Endothelial cell (in vitro differentiated cells): ENCODE data around the gene FCRL6. TPM values are rescaled to one million over a fixed set of nuclear protein-coding genes. Genes with fewer than 3 reads are reported as not detected.

Experiments used
- DNase-seq: peaks from one replicate; pipeline ENCODE4 v3.0.0; 2021; ENCODE audit warnings: low spot score
- H3K27ac Mint-ChIP-seq: one replicate; pipeline ENCODE4 v1.8.0; 2021; ENCODE audit warnings: mixed read lengths, inconsistent platforms; ENCODE audit not compliant: unreplicated experiment
- H3K27me3 Mint-ChIP-seq: one replicate; pipeline ENCODE4 v1.8.0; 2021; ENCODE audit warnings: mild to moderate bottlenecking, moderate library complexity, mixed read lengths, inconsistent platforms; ENCODE audit not compliant: unreplicated experiment
- H3K36me3 Mint-ChIP-seq: one replicate; pipeline ENCODE4 v1.8.0; 2021; ENCODE audit warnings: mild to moderate bottlenecking, low read depth, mixed read lengths, inconsistent platforms; ENCODE audit not compliant: unreplicated experiment
- H3K4me1 Mint-ChIP-seq: one replicate; pipeline ENCODE4 v1.8.0; 2021; ENCODE audit warnings: mild to moderate bottlenecking, mixed read lengths, inconsistent platforms; ENCODE audit not compliant: unreplicated experiment
- H3K4me3 Mint-ChIP-seq: one replicate; pipeline ENCODE4 v1.8.0; 2021; ENCODE audit warnings: mild to moderate bottlenecking, mixed read lengths, inconsistent platforms; ENCODE audit not compliant: unreplicated experiment
- H3K9me3 Mint-ChIP-seq: one replicate; pipeline ENCODE4 v1.8.0; 2021; ENCODE audit warnings: mixed read lengths, inconsistent platforms; ENCODE audit not compliant: unreplicated experiment
- CTCF ChIP-seq: fragments of 200-600 bp; sonication (generic); IDR thresholded peaks from one replicate; pipeline ENCODE4 v1.5.0; 2021; ENCODE audit warnings: antibody characterized with exemption; ENCODE audit not compliant: unreplicated experiment
- total RNA-seq: library from RNA; stranded (reverse); fragmentation: NEBNext Ultra II Directional; extraction: Animal tissue kit (Norgen Biotek cat#: 25700); gene quantifications from one replicate; pipeline ENCODE4 v1.2.1, GENCODE V29; 2021; ENCODE audit not compliant: unreplicated experiment

FCRL6 gene
- total RNA-seq, 1 donor from 2014 or later, result not detected

DNA sequence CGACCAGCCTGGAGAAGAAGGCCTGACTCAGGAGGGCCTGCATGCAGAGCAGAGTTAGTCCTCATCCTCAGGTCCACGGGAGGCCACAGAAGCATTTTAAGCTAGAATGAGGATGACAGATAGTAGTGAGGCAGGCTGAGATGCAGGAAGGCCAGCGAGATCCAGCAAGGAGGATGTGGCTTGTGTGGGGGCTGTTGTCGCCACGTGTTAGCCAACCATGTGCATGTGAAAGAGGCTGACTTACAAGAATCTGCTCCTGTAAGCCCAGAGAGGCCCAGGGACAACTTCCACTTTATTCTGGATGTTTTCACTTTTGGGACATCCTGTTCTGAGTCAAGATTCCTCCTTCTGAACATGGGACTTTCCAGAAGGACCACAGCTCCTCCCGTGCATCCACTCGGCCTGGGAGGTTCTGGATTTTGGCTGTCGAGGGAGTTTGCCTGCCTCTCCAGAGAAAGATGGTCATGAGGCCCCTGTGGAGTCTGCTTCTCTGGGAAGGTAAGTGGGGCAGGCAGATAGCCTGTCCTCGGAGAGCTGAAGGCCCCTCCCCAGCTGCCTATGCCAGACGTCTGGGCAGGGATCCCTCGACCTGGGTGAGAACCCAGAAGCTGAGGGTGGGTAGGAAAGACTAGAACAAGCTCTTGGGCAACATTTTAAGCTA is 24.4 kb downstream of the FCRL6 start, which contains the start of gene SLAMF8:
Gene SLAMF8 (plus strand): TSS at position 433 of the 661 bp plus-strand sequence. CDS start 26 bp downstream, at position 459.
- Mint-ChIP-seq H3K27me3 (peaks cover 16% of the 10 kb centered on the region), H3K36me3 (no peaks in the 10 kb centered on the region), H3K4me1 (peaks cover 6% of the 10 kb centered on the region), H3K9me3 (no peaks in the 10 kb centered on the region), H3K27ac (peak within 1 kb of the TSS; percentile 21), H3K4me3 (no peak within 1 kb of the TSS)
- TF ChIP-seq CTCF, result no peak
- no peak for DNase-seq

DNA sequence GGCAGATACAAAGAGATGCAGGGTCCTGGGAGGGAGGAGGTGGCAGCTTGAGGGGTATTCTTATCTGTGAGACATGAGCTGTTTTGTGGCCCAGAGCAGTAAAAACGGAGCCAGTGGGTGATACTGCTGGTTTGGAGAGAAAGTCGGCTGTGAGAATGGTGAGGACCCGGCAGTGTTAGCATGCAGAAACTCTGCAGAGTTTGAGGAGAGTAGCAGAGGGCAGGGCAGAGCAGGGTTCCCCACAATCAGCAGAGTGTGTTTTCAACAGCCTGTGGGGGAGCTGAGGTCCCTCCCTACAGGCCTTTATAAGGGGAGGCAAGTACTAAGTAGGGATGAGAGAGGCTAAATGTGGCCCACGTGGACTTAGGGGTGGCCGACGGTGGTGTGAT is 24.9 kb downstream of the FCRL6 start:
- Mint-ChIP-seq H3K4me1 (peaks cover 6% of the 10 kb centered on the region), H3K27ac (no peak overlapping the region), H3K27me3 (peaks cover 15% of the 10 kb centered on the region)

GRCh38 chr1:159827549-159827948 is 25.4 kb downstream of the FCRL6 start:
- no peaks in the 10 kb centered on the region for H3K36me3 Mint-ChIP-seq
- H3K4me1 Mint-ChIP-seq, result peaks cover 6% of the 10 kb centered on the region
- H3K27ac Mint-ChIP-seq, result no peak overlapping the region
- H3K4me3 Mint-ChIP-seq, result no peak overlapping the region
- TF ChIP-seq CTCF, result no peak
- peaks cover 13% of the 10 kb centered on the region for H3K27me3 Mint-ChIP-seq
- DNase-seq, result no peak
- H3K9me3 Mint-ChIP-seq, result no peaks in the 10 kb centered on the region

More for the DNA sequence above, 24.9 kb downstream of the FCRL6 start:
- no peak for TF ChIP-seq CTCF
- H3K36me3 Mint-ChIP-seq, result no peaks in the 10 kb centered on the region
- no peaks in the 10 kb centered on the region for H3K9me3 Mint-ChIP-seq
- H3K4me3 Mint-ChIP-seq, result no peak overlapping the region
- no peak for DNase-seq

DNA sequence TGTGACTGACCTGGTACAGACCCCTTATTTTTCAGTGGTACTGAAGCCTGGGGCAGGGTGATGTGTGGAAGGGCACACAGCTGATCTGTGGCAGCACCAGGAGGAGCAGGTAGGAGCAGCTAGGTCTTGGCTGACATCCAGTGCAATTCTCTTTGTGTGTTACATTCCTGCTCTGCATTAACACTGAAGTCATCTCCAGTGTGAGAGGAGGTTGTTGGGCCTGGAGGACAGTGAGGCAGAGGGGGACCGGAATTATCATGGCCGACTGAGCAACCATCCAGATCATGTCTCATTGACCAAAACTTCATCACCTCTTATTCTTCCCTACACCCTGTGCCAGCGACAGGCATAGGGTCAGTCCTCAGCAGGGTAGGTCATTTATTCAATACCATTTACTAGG is 26.0 kb downstream of the FCRL6 start:
- no peak overlapping the region for H3K4me3 Mint-ChIP-seq
- peaks cover 13% of the 10 kb centered on the region for H3K27me3 Mint-ChIP-seq
- peaks cover 6% of the 10 kb centered on the region for H3K4me1 Mint-ChIP-seq
- no peak for DNase-seq
- H3K36me3 Mint-ChIP-seq, result no peaks in the 10 kb centered on the region
- no peak overlapping the region for H3K27ac Mint-ChIP-seq
- TF ChIP-seq CTCF, result no peak
- H3K9me3 Mint-ChIP-seq, result no peaks in the 10 kb centered on the region

DNA sequence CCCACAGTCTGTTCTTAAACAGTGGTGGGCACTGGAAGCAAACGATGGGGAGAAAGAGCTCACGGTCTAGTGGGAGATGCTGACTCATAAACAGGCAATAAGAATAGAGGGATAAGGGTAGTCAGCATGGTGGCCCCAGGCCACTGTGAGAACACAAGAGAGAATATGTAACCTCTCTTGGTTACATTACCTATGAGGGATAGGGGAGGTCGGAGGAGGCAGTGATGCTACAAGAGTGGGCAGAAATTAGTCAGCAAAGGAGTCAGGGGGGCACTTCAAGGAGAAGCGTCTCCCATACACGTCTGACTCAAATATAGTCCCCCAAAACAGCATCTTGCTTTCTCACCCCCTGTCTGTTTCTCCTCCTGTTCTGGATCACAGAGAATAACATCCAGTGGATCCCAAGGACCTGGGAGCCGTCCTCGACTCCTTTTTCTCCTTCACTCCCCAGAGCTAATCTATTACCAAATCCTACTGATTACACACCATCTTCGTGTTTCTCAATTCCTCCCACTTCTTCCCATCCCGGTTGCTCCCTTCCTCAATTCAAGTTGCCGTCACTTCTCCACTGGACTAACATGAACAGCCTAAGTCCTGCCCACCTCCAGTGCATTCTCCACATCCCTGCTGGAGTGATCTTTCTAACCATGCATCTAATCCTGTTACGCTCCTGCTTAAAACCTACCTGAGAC is 26.6 kb downstream of the FCRL6 start:
- TF ChIP-seq CTCF, result no peak
- Mint-ChIP-seq H3K27me3 (peaks cover 13% of the 10 kb centered on the region), H3K27ac (no peak overlapping the region), H3K9me3 (no peaks in the 10 kb centered on the region), H3K4me1 (peaks cover 6% of the 10 kb centered on the region), H3K36me3 (no peaks in the 10 kb centered on the region), H3K4me3 (no peak overlapping the region)
- DNase-seq, result no peak
